ENCODE measurements around the gene DTD1.

GRCh38 chr20:18615020-18615650, 27.3 kb downstream of the DTD1 start:
- TF ChIP-seq, protein P1, sequence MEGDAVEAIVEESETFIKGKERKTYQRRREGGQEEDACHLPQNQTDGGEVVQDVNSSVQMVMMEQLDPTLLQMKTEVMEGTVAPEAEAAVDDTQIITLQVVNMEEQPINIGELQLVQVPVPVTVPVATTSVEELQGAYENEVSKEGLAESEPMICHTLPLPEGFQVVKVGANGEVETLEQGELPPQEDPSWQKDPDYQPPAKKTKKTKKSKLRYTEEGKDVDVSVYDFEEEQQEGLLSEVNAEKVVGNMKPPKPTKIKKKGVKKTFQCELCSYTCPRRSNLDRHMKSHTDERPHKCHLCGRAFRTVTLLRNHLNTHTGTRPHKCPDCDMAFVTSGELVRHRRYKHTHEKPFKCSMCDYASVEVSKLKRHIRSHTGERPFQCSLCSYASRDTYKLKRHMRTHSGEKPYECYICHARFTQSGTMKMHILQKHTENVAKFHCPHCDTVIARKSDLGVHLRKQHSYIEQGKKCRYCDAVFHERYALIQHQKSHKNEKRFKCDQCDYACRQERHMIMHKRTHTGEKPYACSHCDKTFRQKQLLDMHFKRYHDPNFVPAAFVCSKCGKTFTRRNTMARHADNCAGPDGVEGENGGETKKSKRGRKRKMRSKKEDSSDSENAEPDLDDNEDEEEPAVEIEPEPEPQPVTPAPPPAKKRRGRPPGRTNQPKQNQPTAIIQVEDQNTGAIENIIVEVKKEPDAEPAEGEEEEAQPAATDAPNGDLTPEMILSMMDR (conservative IDR thresholded peaks at IDR 0.05; ENCODE audit: low read length): no peak
- no peak for TF ChIP-seq EZH2phosphoT487 (IDR thresholded peaks at IDR 0.05; ENCODE audit: borderline replicate concordance)

All from Loucy (cell line).